H7 (cell line): ENCODE data around the gene H2AZ2. TPM values are rescaled to one million over a fixed set of nuclear protein-coding genes. Genes with fewer than 3 reads are reported as not detected.
A peak's percentile ranks its signal among the peaks of the same experiment; 100 is the strongest.
"Not testable (repeated sequence)": the region's sequence is repeated elsewhere in the genome, so short reads cannot be mapped to it uniquely, and the experiment has no call there.

Experiments used
- DNase-seq: peaks from one replicate; pipeline ENCODE4 v3.0.0; 2012
- H3K27me3 ChIP-seq: 2 replicates; pipeline ENCODE4 v1.6.0; 2011; ENCODE audit warnings: mild to moderate bottlenecking, low read length; ENCODE audit not compliant: control insufficient read depth, insufficient read depth
- H3K36me3 ChIP-seq: replicated peaks from 2 replicates; pipeline ENCODE4 v1.5.1; 2011; ENCODE audit warnings: low read length; ENCODE audit not compliant: control insufficient read depth, insufficient read depth
- H3K4me3 ChIP-seq: 2 replicates; pipeline ENCODE4 v1.5.1; 2011; ENCODE audit warnings: low read depth, mild to moderate bottlenecking, control low read depth, low read length, moderate library complexity; ENCODE audit not compliant: insufficient read depth
- total RNA-seq: library from RNA; depleted of rRNA; stranded (reverse); fragments of >200 nt; shearing (Covaris generic); gene quantifications from 2 replicates; pipeline ENCODE4 v1.2.3, GENCODE V29; 2014

Gene H2AZ2
- total RNA-seq, 1 experiment from 2014 or later: 184 TPM

GRCh38 chr7:44814919-44815318, 33.0 kb downstream of the H2AZ2 start:
- Histone ChIP-seq H3K4me3 (no peak overlapping the region), H3K27me3 (no peaks in the 10 kb centered on the region), H3K36me3 (no peaks in the 10 kb centered on the region)
- no peak for DNase-seq

DNA sequence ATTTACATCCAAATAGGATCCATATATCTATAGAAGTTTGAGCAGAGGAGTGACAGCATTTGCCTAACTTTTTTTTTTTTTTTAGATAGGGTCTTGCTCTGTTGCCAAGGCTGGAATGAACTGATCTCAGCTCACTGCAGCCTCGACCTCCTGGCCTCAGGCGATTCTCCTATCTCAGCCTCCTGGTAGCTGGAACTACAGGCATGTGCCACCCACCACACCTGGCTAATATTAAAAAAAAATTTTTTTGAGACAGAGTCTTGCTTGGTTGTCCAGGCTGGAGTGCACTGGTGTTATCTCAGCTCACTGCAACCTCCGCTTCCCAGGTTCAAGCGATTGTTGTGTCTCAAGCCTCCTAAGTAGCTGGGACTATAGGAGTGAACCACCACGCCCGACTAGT, 36.3 kb downstream of the H2AZ2 start:
- DNase-seq: no peak
- Histone ChIP-seq H3K4me3 (no peak overlapping the region), H3K36me3 (no peaks in the 10 kb centered on the region), H3K27me3 (no peaks in the 10 kb centered on the region)

DNA sequence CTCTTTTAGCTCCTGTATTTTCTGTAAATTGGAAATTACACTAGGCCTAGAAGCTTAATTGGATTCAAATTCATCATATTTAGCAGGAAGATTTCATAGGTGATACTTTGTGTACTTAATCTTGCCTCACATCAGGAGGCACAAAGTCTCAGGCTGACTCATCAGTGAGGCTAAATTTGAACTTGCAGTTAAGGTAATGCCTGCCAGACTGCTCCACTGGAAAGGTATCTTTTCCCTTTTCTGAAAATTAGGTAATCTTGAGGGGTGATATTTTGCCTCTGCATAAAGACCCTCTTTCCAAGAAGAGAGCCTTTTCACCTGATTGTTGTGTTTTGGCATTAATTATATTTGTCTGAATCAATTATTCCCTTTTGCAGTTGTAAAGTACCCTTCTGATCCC, 36.8 kb downstream of the H2AZ2 start:
- DNase-seq: no peak

DNA sequence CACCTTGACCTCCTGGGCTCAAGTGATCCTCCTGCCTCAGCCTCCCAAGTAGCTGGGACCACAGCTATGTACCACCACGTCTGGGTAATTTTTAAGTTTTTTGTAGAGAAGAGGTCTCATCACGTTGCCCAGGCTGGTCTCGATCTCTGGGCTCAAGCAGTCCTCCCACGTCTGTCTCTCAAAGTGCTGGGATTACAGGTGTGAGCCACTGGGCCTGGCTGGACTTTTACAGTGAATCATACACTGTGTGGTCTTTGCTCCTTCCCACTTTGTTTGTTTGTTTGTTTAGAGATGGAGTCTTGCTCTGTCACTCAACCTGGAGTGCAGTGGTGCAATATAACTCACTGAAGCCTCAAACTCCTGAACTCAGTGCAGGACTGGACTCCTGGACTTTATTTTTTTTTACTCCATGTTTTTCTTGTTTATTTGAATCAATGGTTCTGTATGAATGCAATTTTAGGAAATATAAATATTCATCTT, 38.9 kb downstream of the H2AZ2 start:
- H3K27me3 ChIP-seq: no peaks in the 10 kb centered on the region
- no peak for DNase-seq
- no peaks in the 10 kb centered on the region for H3K36me3 ChIP-seq
- no peak overlapping the region for H3K4me3 ChIP-seq

More for the DNA sequence above, 36.8 kb downstream of the H2AZ2 start:
- Histone ChIP-seq H3K36me3 (no peaks in the 10 kb centered on the region), H3K27me3 (no peaks in the 10 kb centered on the region), H3K4me3 (no peak overlapping the region)

DNA sequence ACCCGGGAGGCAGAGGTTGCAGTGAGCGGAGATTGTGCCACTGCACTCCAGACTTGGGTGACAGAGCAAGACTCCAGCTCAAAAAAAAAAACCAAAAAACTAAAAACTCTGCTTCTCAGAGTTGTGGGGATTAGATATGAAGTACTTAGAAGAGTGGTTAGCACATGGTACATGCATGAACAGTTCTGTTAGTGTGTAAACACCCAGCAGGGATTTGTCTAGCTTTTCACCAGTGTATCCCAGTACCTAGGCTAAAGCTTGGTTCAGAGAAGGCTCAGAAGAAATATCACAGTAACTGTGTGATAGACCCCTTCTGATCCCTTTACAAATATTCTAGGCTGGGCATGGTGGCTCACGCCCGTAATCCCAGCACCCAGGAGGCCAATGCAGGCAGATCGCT, 41.9 kb downstream of the H2AZ2 start:
- H3K36me3 ChIP-seq: peaks cover 16% of the 10 kb centered on the region

DNA sequence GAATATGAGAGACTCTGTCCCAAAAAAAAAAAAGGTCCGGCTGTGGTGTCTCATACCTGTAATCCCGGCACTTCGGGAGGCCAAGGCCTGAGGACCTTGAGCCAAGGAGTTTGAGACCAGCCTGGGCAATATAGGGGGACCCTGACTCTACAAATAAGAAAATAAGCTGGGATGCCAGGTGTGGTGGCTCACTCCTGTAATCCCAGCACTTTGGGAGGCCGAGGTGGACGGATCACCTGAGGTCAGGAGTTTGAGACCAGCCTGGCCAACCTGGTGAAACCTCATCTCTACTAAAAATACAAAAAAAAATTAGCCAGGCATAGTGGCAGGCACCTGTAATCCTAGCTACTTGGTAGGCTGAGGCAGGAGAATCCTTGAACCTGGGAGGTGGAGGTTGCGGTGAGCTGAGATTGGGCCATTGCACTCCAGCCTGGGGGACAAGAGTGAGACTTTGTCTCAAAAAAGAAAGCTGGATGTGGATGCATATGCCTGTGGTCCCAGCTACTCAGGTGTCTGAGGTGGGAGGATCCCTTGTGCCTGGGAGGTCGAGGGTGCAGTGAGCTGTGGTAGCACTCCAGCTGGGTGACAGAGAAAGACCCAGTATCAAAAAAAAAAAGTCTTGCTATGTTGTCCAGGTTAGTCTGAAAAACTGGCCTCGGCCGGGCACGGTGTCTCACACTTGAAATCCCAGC, 43.9 kb downstream of the H2AZ2 start:
- H3K36me3 ChIP-seq: peaks cover 31% of the 10 kb centered on the region
- H3K4me3 ChIP-seq, DNase-seq, H3K27me3 ChIP-seq: not testable (repeated sequence)

More for the DNA sequence above, 41.9 kb downstream of the H2AZ2 start:
- no peak for DNase-seq
- no peaks in the 10 kb centered on the region for H3K27me3 ChIP-seq
- H3K4me3 ChIP-seq: no peak overlapping the region

GRCh38 chr7:44802418-44803025, 45.4 kb downstream of the H2AZ2 start:
- Histone ChIP-seq H3K27me3 (no peaks in the 10 kb centered on the region), H3K36me3 (peaks cover 41% of the 10 kb centered on the region), H3K4me3 (no peak overlapping the region)
- DNase-seq: no peak

DNA sequence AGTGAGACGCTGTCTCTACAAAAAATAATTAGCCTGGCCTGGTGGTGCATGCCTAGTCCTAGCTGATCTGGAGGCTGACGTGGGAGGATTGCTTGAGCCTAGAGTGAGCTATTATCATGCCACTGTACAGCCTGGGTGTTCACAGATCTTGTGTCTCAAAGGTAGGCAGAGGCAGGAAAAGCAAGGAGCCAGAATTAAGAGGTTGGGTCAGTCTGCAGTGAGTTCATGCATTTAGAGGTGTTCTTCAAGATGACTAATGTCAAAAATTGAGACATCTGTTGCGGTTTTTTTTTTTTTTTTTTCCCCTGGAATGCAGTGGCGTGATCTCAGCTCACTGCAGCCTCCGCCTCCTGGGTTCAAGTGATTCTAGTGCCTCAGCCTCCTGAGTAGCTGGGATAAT, 46.0 kb downstream of the H2AZ2 start:
- H3K36me3 ChIP-seq: peaks cover 41% of the 10 kb centered on the region
- DNase-seq: no peak
- no peaks in the 10 kb centered on the region for H3K27me3 ChIP-seq
- H3K4me3 ChIP-seq: no peak overlapping the region

GRCh38 chr7:44799939-44800338, 47.9 kb downstream of the H2AZ2 start:
- Histone ChIP-seq H3K4me3 (no peak overlapping the region), H3K36me3 (peaks cover 41% of the 10 kb centered on the region), H3K27me3 (no peaks in the 10 kb centered on the region)
- no peak for DNase-seq

- Histone ChIP-seq H3K27me3 (no peaks in the 10 kb centered on the region), H3K36me3 (peaks cover 41% of the 10 kb centered on the region), H3K4me3 (no peak overlapping the region)
- DNase-seq: no peak
Observed at GRCh38 chr7:44798649-44799305, 49.1 kb downstream of the H2AZ2 start.

DNA sequence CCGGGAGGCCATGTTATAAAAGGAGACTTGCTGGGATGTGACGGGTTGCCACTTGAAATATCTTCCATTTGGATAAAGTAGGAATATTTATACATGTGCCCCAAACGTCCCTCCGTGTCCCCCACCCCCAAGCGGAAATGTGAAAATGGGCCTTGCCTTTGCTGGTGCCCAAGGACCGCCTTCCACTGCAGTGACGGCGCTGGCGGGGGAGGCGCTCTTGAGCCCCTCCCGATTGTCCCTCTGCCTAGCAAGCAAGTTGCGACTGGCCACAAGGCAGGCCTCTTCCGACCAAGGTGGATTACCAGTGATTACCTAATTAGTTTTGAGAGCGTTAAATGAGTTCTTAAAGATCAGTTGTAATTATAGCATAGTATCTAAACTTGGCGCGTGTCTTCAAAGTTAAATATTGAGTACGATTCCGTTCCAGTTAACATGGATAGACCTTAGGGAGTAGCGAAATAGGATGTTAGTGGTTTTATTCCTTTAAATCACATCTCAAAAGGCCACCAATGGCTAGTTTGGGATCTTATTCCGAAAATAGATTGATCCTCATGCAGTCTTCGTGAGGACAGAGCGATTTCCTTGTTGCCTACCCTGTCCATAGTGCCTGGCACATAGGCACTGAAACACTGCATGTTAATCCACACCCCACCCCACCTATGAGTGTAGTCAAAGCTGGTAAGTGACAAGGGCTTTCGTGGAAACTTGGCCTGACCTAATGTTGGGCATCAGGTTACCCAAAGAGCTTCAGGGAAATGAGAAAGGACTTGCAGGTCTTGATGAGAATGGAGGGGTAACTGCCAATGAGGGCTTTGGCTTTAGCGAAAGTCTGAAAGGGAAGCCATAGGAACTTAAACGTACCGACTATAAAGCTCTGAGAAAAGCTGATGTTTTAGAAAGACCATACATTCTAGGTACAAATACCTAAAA, 50.3 kb downstream of the H2AZ2 start:
- Histone ChIP-seq H3K4me3 (peak overlapping the region; percentile 97), H3K27me3 (no peaks in the 10 kb centered on the region), H3K36me3 (peaks cover 36% of the 10 kb centered on the region)
- DNase-seq: peak; percentile 84

- no peaks in the 10 kb centered on the region for H3K27me3 ChIP-seq
- peak; percentile 100 for DNase-seq
- H3K4me3 ChIP-seq: peak within 1 kb of the TSS; percentile 97
- H3K36me3 ChIP-seq: peaks cover 30% of the 10 kb centered on the region
Observed at GRCh38 chr7:44796504-44797328, 51.2 kb downstream of the H2AZ2 start, which contains the start of gene PPIA. PPIA (plus strand) TSS chr7:44796681; CDS start chr7:44796725, 44 bp downstream.

GRCh38 chr7:44796034-44796503, 51.8 kb downstream of the H2AZ2 start:
- no peaks in the 10 kb centered on the region for H3K27me3 ChIP-seq
- H3K36me3 ChIP-seq: peaks cover 26% of the 10 kb centered on the region
- peak overlapping the region; percentile 97 for H3K4me3 ChIP-seq
- no peak for DNase-seq
